GM21423 (cell line): ENCODE results near the gene CAPNS1.
A peak's percentile ranks its signal among the peaks of the same experiment; 100 is the strongest.
"Not testable (repeated sequence)": the region's sequence is repeated elsewhere in the genome, so short reads cannot be mapped to it uniquely, and the experiment has no call there.

Experiments used
- ATAC-seq: cut with Tn5 transposase; IDR thresholded peaks from one replicate; pipeline ENCODE4 v1.9.1; 2021; ENCODE audit warnings: mild to moderate bottlenecking, moderate library complexity; ENCODE audit not compliant: unreplicated experiment

Gene CAPNS1

DNA sequence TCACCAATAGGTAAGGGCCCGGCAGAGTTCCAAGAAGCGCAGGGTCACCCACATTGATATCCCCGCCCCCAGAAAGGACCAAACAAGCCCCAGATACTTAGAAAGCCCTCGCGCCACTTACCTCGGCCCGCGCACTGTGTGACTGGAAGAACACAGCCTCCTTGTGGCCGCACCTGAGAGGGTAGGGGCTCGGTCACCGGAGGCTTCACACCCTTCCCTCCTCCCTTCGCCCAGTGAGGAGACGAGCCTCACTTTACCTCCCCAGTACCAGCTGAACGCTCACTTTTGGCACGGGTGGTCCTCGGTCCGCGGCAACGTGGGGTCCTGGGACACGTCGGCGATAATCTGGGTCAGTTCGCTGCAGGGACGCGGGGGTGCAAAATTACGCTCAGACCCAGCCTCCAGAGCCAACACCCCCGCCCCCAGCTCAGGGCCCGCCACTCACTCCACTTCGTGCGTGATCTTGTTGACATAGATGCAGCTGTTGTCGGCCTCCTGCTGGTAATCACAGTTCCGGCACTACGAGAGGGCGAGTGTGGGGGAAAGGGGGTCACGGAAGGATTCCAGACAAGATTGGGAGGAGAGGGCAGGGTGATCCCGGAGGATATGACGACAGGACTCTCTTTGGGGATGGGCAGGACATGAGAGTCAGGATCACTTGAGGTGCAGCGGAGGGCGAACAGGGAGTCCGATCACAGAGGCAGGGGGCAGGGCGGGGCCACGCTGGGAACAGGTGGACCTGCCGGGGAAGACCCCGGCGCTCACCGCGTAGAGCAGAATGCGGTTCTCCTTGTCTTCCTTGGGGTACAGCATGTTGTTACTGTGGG lies 25.8 kb upstream of the CAPNS1 start:
- ATAC-seq, result no peak

DNA sequence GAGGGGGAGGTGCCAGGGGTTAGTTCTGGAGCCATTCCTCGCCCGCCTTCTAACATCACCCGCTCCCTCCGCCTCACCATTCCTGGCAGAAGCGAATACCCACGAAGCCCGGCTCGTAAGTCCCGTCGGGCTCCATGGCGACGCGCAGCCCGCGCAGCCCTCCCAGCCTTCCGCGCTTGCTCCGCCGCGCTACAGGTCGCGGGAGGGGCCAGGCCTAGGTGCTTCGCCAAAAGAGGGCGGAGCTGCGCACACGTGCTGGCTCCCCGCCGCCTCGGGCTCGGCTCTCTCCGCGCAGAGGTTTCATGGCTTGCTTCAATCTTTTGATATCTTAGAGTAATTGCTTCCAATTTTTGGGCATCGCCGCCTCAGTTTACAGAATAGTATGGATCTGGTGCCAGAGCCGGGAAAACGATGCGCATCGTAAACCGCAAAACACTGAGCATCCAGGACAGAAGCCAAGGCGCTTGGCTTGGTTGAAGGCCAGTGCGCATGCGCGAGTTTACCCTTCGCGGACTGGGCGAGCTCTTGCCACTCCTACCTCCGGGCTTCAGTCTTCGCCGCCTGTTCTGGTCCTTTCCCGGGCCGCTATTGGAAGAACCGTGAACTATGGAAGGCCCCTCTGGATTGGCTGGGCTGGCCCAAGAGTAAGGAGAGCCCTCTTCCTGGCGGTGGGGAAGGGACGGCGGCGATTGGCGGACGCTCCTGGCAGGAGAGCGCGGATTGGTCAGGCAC lies 25.0 kb upstream of the CAPNS1 start, which contains the start of gene POLR2I:
TSS of gene POLR2I (minus strand) at position 155 of the 732 bp plus-strand sequence. CDS start at position 136, 19 bp downstream.
- peak; percentile 73 for ATAC-seq

DNA sequence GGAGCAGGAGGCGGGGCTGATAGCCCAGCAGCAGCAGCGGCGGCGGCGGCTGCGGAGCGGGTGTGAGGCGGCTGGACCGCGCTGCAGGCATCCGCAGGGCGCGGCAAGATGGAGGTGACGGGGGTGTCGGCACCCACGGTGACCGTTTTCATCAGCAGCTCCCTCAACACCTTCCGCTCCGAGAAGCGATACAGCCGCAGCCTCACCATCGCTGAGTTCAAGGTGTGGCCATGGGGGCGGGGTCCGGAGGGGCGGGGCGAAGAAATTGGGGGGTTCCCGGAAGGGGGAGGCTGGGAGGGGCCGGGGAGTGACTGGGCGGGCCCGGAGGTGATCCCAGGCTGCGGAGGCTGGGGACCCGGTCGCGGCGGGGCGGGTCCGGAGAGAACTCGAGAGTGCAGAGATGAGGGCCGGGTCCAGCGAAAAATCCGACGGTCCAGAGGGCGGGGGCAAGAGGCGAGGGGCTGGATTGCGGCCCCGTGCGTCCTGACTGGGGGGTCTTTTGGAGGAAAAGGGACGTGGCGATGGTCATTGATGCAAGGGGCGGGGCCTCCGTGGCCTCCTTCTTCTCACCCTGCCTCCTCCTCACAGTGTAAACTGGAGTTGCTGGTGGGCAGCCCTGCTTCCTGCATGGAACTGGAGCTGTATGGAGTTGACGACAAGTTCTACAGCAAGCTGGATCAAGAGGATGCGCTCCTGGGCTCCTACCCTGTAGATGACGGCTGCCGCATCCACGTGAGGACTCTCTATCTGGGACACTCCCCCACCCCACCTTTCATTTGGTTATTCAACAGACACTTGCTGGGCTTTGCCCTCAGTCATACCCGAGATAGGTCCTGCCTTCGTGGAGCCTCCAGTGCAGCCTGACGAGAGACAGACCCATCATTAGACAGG lies 24.2 kb upstream of the CAPNS1 start, which contains the start of gene TBCB:
TSS of gene TBCB (plus strand) at position 16 of the 891 bp plus-strand sequence. CDS start at position 109, 93 bp downstream.
- no peak for ATAC-seq

DNA sequence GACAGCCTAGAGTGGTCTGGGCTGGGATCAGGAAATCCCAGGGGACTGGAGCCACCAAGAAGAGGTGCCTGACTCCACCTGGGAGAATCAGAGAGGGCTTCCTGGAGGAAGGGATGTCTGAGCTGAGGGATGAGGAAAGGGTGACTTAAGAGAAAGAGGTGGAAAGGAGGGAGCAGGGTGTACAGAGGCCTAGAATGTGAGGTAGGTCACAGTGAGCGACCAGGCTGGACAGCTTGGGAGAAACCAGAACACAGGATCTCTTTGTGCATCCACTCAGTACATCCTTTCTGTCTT lies 23.6 kb upstream of the CAPNS1 start:
- no peak for ATAC-seq

DNA sequence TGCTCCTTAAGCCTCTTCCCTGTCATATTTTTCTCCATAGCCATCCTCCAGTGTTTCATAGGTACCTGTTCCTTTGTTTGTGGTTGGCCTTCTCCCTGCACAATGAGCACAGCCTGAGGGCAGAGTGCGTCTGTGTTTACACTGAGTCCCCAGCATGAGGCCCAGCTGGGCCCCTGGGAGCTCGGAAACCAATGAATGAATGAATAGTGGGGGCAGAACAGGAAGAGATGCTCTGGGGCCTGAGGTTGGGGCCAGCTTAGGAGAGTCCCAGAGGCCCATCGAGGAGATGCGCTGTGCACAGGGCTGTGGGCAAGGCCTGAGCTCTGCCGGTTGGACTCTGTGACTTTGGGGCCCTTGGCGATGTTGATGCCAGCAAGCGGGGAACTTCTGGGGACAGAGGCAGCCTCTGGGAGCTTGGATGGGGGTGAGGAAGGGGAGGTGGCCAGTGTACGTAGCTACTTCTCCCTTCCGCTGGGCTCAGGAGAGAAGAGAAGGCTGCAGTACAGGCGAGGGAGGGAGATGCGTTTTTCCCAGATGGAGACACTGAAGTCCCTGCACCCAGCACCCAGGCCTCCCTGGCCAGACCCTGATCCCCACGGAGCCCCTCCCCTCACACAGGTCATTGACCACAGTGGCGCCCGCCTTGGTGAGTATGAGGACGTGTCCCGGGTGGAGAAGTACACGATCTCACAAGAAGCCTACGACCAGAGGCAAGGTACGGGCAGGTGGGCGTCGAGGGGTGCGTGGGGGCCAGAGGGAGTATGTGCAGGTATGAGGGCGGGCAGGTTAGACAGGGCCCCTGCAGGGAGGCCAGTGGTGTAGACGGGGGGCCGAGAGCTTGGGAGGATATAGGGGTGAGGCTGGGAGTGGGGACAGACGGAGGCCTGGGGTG lies 19.5 kb upstream of the CAPNS1 start:
- ATAC-seq, result no peak

DNA sequence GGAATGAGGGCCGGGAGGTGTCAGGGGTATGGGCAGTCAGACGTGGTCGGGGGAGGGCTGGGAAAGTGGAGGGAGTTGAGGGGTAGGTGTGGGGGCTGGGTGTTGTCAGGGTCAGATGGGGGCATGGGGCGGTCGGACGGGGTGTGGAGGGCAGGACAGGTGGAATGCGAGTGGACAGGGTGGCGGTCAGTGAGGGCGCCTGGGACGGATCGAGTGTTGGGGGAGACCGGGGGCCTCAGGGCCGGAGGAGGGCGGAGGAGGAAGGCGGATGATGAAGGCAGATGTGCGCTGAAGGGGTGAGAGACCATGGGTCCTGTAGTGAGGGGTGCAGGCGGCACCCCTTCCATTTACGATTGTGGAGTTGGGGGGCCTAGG lies 18.9 kb upstream of the CAPNS1 start:
- no peak for ATAC-seq

DNA sequence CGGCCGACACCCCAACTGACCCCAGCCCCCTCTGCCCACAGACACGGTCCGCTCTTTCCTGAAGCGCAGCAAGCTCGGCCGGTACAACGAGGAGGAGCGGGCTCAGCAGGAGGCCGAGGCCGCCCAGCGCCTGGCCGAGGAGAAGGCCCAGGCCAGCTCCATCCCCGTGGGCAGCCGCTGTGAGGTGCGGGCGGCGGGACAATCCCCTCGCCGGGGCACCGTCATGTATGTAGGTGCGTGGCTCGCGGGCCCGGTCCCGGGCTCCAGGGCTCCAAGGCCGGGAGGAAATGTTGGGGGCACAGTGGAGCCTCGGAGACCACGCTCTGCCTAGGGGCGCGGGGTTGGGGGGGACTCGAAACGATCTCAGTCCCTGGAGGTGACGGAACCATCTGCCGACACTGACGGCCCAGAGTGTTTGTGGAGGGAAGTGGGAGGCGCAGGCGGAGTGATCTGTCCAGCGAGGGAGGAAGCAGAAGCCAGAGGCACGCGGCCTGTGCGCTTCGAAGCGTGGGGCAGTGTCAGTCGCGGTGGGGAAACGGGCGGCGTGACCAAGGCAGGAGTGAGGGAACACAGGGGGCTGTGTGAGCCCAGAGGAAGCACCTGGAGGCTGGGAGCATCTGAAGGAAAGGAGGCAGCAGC lies 18.3 kb upstream of the CAPNS1 start:
- no peak for ATAC-seq

DNA sequence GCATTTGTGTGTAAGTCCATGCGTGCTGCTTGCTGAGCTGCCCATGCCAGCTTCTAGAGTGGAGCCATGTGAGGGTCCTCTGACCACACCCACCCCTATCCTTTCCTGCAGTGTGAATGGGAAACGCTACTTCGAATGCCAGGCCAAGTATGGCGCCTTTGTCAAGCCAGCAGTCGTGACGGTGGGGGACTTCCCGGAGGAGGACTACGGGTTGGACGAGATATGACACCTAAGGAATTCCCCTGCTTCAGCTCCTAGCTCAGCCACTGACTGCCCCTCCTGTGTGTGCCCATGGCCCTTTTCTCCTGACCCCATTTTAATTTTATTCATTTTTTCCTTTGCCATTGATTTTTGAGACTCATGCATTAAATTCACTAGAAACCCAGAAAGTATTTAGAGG lies 14.3 kb upstream of the CAPNS1 start:
- no peak for ATAC-seq

DNA sequence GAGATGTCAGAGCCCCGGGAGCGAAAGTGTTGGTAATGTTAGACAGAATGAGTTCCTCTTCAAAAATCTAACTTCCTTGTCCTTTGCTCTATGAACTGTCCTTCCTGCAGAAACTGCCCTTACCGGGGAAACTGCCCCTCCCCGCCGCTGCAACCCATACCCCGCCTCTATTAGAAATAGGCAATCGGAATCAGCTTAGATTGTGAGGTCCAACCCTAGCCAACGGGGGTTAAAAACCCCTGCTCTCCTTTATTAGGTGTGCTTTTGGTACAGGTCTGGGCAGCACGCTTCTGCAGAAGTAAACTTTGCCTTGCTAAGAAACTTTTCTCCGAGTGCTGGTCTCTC lies 11.5 kb upstream of the CAPNS1 start:
- no peak for ATAC-seq

DNA sequence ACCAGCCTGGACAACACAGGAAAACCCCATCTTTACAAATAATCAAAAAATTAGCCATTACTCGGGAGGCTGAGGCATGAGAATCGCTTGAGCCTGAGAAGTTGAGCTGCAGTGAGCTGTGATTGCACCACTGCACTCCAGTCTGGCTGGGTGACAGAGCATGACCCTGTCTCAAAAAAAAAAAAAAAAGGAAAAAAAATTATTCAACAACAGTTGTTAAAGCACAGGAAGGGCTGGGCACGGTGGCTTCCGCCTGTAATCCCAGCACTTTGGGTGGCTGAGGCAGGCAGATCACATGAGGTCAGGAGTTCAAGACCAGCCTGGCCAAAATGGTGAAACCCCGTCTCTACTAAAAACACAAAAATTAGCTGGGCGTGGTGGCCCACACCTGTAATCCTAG lies 8.6 kb upstream of the CAPNS1 start:
- ATAC-seq, result not testable (repeated sequence)

DNA sequence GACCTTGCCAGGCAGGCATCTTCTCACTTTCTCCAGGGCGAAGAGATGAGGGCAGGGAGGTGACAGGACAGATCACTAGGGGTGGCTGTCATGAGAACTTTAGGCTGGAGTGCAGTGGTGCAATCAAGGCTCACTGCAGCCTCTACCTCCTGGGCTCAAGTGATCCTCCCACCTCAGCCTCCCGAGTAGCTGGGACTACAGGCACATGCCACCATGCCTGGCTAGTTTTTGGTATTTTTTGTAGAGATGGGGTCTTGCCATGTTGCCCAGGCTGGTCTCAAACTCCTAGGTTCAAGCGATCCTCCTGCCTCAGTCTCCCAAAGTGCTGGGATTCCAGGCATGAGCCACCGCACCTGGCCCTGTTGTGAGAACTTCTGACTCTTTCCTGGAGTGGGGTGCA lies 5.0 kb upstream of the CAPNS1 start:
- ATAC-seq, result not testable (repeated sequence)

DNA sequence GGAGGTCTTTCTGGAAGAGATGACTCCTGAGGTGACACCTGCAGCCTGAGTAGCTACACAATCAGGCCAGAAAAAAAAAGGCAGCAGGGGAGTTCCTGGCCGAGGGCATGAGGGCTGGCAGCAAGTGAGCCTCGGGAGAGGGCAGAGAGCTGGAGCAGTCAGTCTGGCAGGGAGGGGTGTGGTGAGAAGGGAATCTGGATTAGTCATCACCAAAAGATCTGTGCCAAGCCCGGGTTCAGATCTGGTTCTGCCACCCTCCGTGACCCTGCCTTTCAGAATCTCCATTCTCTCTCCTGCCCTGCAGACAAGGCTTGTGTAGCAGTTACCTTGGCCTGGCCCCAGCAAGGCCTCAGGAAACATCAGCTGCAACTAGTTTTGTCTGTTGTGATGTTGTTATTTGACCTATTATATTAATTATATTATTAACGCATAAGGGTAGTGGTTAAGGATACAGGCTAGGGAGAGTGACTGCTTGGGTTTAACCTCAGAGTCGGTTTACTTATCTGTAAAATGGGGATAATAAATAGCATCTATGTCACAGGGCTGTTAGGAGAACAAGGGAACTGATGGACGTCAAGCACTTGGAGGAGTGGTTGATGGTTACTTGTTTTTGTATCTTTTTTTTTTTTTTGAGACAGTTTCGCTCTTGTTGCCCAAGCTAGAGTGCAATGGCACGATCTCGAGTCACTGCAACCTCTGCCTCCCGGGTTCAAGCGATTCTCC lies 2.7 kb upstream of the CAPNS1 start:
- ATAC-seq, result no peak

DNA sequence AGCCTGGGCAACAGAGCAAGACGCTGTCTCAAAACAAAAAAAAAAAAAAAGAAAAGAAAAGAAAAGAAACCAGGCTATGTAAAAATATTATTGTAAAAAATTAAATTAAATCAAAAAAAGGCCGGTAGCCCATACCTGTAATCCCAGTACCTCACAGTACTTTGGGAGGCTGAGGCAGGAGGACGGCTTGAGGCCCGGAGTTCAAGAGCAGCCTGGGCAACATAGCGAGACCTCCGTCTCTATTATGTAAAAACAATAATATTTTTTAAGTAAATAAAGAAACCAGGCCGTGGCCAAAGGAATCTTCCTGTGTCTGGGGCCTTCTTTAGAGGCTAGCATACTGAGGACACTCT lies 770 bp upstream of the CAPNS1 start:
- no peak for ATAC-seq

DNA sequence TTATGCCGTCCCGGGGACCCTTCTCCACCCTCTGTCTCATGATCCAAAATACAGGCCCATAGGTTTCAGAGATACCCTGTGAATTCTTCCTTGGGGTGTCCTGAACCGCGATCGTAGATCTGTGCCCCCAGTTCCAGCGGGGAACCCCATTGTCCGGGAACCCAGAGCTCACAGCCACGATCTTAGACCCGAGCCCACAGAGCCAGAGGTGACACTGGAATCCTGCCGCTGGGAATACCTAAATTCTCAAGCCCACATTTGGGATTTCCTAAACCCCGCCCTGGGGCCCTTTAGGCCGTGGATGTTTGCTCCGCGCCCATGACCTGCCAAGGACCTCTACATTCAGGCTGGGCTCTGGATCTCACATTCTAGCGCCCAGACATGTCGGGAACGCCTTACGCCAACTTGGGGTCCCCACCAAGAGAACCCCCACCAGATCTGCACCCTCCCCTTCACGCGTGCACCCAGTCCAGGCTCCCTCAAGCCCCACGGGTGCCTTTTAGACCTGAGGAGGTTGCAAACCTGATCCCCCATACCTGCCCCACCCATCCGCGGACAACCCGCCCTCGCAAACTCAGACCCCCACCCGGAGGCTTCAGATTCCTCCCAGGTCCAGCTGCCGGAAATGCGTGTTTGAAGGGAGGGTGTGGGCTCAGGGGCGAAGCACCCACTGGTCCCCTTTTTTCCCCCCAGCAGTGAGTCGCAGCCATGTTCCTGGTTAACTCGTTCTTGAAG lies 605 bp downstream of the CAPNS1 start:
- ATAC-seq, result peak; percentile 12

DNA sequence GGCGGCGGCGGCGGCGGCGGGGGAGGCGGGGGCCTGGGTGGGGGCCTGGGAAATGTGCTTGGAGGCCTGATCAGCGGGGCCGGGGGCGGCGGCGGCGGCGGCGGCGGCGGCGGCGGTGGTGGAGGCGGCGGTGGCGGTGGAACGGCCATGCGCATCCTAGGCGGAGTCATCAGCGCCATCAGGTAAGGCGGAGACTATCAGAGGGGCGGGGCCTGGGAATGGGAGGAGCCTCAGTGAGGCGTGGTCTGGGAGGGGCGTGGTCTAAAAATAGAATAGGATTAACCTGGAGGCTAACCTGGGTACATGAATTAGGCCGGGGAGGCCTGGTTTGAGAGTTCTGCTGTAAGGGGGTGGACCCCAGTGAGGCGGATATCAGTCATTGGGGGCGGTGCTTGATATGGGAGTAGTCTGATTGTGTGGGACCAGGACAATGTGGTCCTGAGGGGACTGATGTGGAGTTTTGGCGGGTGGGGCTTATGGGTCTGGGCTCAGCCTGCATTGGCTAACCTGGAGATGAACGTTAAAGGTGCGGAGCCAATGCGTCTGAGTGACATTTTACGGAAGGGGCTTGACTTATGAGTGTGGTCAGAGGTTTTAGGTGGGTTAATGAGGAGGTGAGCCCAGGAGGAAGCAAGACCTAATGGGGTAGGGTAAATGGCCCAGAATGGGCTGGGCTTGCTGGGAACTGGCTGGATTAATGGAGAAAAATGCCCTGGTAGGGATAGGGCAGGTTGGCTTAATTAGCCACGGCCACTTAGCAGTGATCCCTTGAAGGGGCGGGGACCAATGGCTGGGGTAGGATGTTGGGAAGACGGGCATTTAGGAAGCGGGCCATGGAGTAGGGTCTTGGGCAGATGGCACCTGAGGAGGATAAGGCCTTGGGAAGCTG lies 1.4 kb downstream of the CAPNS1 start:
- peak; percentile 47 for ATAC-seq

DNA sequence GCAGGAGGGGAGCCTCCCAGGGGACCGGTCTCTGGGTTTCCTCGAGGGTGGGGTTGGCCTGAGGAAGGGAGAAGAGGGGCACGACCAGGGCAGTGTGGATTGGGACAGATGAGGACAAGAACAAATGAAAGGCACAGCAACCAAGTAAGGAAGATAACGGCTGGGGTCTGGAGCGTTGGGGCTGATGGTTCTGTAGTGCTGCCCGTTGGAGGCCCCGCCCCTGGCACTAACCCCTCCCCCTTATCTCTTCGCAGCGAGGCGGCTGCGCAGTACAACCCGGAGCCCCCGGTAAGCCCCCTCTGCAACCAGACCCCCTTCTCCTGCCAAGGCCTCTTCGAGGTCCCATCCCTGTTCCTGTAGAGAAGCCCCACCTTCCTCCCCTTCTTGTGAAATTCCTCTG lies 2.2 kb downstream of the CAPNS1 start:
- no peak for ATAC-seq

DNA sequence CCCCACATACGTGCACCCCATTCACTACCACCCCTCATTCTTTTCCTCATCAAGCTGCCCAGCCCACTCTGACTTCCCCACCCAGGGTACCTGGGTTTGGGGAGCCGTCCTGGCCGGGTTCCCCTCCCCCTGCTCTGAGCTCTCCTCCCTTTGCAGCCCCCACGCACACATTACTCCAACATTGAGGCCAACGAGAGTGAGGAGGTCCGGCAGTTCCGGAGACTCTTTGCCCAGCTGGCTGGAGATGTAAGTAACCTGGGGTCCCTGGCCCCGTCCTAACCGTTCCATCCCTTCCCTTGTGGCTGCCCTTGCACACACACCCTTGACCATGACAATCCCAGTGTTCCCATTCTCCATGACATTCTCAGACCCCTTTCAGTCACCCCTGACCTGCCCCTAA lies 2.6 kb downstream of the CAPNS1 start:
- ATAC-seq, result no peak

DNA sequence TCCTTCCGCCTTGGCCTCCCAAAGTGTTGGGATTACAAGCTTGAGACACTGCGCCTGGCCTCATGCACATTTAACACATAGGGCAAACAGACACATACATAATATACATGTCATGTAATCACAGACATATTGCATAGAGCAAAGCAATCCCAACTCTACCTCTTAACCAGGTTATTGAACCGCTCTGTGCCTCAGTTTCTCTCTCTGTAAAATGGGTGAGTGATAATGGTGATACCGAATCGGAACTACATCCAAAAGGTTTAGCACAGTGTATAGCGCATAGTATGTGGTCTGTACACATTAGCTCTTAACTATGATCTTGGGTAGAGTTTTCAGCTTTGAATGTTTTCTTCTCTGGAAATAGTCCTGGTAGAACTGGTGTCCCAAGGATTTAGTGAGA lies 4.8 kb downstream of the CAPNS1 start:
- no peak for ATAC-seq
